NCI-H2107 (cell line): ENCODE measurements around the gene PRRT1B.
"Not testable (repeated sequence)": the region's sequence is repeated elsewhere in the genome, so short reads cannot be mapped to it uniquely, and the experiment has no call there.

Experiments used
- DNase-seq: peaks from one replicate; lab custom pipeline; 2025; lab: John Stamatoyannopoulos, UW

PRRT1B gene

GRCh38 chr9:131545003-131545785 is at the start of gene PRRT1B:
Gene PRRT1B (plus strand): TSS chr9:131545523. CDS start chr9:131545616, 93 bp downstream.
- DNase-seq = no peak

DNA sequence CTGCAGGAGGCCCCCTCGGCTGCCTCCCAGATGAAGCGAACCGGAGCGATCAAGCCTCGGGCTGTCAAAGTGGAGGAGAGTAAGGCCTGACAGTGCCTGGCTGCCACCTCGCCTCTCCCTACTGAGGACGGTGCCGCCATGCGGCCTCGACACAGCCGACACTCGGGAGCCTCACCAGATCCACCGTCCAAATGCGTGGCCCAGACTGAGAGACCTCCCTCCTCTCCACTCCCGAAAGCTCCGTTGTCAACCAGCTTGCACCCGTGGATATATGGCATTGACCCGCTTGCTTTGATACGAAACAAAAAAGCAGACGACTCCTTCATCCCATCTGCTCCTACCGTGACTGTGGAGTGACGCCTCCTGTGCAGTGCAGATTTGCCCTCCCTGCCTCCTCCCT is 49.5 kb upstream of the PRRT1B start:
- no peak for DNase-seq

- no peak for DNase-seq
Measured at GRCh38 chr9:131496844-131497405, 48.4 kb upstream of the PRRT1B start.

- DNase-seq = no peak
Measured at GRCh38 chr9:131499254-131499767, 46.0 kb upstream of the PRRT1B start.

DNA sequence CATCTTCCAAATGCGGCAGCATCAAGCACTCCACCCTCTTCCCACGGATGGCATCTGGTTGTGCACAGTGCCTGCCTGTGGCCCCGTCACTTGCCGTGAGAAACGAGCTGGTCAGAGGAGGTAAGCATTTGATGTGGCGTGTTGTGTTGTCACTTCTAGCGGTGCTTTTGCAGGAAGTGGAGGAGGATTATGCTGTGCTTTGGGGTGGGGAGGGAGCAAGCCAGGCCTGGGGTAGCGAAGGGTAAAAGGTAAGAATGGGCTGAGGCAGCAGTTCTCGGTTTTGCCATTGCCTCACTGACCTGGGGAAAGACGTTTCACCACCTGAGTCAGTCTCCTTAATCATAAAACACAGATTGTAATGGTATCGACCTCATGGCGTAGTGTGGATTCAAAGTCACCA is 44.9 kb upstream of the PRRT1B start:
- no peak for DNase-seq

DNA sequence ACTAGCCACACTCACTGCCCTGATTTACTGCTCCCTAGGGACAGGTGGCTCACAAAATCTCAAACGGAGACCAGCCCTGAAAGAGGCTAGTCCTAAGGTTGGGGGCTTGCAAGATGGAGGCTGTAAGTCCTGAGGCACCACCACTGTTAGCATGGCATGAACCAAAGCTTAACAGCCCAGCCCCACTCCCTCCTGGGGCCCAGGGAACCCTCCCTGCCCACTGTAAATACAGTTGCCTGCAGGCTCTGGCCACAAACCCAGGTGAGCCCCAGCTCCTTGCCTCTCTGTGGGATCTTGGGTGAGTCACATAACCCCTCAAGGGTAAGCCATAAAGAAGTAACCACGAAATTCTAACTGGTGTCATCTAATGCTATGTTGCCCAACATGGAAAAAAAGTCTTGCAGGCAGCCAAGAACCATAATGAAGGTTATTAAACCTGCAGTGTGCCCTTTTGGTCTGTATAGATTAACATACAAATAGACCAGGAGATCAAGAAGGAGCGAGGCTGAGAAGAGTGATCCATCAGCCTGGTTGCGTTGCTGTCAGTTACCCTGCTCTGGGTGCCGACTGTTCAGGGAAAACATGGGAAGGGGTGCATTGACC is 44.3 kb upstream of the PRRT1B start:
- no peak for DNase-seq

DNA sequence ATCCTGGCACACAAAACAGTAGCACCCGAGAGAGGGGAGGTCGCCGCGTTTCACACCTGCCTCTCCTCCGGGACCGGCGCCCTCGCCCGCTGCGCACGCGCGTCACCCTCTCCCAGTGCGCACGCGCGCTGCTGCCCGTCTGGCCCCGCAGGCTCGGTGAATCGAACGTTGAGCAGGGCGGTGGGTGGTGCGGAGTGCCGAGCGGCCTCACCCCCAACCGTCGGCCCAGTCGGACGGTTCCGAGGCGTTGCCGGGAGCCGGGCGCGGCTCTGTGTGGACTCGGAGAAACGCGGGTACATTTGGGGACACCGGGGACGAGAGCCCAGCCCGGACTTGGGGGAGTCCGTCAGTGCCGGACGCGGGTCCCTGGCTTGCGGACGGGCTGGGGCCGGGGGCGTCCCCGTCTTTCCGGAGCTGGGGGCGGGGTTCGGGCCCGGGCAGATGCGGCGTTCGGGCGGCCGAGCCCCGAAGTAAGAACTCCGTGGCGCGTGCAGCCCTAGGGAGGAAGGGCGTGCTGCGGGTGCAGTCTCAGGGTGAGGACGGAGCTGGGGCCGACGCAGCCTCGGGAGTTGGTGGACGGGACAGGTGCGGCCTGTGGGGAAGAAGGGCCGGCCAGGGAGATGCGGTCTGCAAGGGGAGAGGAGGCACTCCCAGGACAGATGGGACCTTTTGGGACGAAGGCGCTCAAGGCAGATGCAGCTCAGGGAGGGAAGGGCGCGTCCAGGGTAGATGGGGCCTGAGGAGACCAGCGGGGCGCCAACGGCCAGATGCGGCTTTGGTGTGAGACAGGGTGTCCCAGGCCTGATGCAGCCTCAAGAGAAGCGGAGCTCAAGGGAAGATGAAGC is 42.3 kb upstream of the PRRT1B start, which contains the start of gene POMT1:
TSS of gene POMT1 (plus strand) at position 138 of the 845 bp plus-strand sequence. CDS start 1,301 bp downstream, outside the sequence.
- peak; percentile 77 for DNase-seq

GRCh38 chr9:131503626-131504465 is 41.5 kb upstream of the PRRT1B start:
- no peak for DNase-seq

DNA sequence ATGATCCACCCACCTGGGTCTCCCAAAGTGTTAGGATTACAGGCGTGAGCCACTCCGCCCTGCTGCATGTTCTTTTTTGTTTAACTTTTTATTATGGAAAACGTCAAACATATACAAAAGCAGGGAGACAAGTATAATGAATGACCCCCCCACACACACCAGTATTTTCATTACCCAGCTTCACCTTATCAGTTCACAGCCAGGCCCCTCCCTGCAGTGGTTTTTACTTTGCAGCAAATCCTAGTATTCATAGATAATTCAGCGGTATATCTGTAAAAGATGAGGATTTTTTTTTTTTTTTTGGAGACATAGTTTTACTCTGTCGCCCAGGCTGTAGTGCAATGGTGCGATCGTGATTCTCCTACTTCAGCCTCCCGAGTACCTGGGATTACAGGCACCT is 40.3 kb upstream of the PRRT1B start:
- DNase-seq = no peak

- DNase-seq = no peak
Measured at GRCh38 chr9:131511416-131511815, 33.9 kb upstream of the PRRT1B start.

- no peak for DNase-seq
Measured at GRCh38 chr9:131511880-131512279, 33.4 kb upstream of the PRRT1B start.

DNA sequence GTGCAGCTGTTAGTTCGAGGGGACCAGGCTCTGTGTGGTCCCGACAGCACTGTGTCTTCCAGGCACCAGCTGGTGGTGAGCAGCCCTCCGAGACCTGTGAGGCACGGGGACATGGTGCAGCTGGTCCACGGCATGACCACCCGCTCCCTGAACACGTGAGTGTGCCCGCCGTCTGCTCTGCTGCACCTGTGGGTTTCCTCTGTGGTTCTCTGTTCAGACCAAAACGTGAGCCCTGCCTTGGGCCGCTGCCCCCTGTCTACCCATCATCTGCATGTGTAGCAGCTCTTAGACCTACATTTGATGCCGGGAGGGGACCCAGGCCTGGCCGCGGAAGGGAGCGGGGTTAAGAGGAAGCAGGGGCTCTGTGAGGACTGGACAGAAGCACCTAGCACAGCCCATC is 32.1 kb upstream of the PRRT1B start:
- no peak for DNase-seq

GRCh38 chr9:131515559-131516031 is 29.7 kb upstream of the PRRT1B start:
- not testable (repeated sequence) for DNase-seq

GRCh38 chr9:131516100-131516499 is 29.2 kb upstream of the PRRT1B start:
- DNase-seq = no peak

DNA sequence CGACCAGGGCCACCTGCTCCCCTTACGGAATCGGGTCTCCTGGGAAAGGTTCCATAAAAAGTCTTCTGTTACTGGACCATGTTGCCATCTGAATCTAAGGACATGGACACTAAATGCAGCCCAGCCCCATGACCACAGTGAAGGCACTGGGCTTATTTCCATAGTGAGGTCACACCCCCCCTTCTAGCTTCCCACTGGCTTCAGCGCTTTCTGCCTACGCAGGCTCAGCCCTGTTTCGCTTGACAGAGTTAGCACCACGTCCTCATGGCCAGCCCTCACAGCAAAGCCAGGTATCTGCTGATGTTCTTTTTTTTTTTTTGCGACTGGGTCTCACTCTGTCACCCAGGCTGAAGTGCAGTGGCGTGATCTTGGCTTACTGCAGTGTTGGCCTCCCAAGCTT is 28.4 kb upstream of the PRRT1B start:
- DNase-seq = no peak

- DNase-seq = no peak
Measured at GRCh38 chr9:131517761-131518190, 27.5 kb upstream of the PRRT1B start.

- DNase-seq = no peak
Measured at GRCh38 chr9:131518553-131518952, 26.8 kb upstream of the PRRT1B start.

- DNase-seq = no peak
Measured at GRCh38 chr9:131520503-131520902, 24.8 kb upstream of the PRRT1B start.

GRCh38 chr9:131521203-131521602 is 24.1 kb upstream of the PRRT1B start:
- DNase-seq = no peak

GRCh38 chr9:131521822-131522221 is 23.5 kb upstream of the PRRT1B start:
- no peak for DNase-seq
